Right hindlimb (tissue), 1 donor: Measurements from ENCODE around the gene HOXD10.

Source experiments
- DNase-seq: peaks from one replicate; pipeline ENCODE4 v3.0.0-alpha.2; 2018

The HOXD10 gene

GRCh38 chr2:176123411-176124109 is 7.0 kb downstream of the HOXD10 start:
- DNase-seq: peak; percentile 33

DNA sequence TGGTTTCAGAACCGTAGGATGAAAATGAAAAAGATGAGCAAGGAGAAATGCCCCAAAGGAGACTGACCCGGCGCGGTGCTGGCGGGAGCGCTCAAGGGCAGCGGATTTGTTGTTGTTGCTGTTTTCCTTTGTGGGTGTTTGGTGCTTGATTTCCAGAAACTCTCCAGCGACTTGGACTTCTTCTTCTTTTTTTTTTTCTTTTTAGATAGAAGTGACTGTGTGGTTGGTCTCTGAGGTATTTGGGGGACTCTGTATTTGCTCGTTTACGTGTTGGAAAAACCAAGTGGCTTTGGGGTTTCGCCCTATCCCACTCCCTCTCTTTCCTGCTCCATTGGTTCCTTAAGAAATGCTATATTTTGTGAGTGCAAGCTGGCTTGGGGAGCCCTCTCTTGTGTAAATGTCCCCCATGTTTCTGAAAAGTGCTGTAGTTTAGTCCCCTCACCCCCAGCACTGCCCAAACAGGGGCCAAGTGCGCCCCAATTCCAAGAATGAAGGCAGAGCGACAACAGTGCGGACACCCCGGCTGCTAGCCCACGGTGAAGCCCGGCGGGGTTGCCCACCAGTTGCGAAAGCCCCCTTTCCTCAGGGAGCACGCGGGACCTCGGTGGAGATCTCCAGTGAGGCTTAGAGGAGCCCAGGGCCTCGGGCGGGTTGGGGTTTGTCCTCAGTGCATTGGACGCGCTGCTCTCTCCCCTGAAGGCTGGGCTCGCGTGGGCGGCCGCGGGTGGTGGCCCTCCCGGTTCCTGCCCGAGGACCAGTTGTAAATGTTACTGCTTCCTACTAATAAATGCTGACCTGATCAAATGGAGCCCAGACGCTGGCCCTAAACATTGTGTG is 7.8 kb downstream of the HOXD10 start:
- DNase-seq: no peak

DNA sequence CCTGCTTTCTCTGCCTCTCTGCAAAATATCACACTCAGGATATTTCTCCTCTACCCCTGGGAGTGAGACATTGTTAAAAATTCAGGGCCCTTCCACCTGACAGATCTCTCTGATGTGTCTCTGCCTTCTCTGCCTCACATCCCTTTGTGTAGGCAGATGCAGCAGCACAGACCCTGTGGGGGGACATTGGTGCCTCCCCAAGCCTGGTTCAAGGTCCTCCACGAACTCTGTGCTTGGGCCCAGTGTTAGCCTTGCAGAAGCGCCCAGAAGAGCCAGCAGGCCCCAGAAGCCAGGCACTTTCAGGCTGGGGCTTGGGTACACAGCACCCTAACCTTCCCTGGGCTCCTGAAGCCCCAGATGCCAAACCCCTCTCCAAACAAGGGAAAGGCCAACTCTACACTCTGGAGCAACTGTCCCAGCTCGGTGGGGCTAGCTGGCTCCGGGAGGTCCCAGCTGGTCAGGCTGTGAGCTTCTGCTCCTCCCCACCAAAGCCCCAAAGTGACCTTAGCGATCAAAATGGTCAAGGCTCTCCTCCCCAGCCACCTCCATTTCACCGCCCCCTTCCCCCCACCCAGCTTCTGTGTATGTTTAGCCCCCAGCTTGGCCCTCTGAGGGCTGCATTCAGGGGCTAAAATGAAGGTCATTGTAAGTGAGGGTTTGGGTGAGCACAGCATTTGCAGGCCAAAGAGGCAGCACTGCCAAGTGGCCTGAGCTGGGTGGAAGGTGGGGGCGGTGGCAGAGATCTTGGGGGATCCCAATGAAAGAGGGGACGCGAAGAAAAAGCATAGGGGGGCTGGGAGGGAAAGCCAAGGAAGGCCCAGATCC is 8.6 kb downstream of the HOXD10 start:
- DNase-seq: no peak

- DNase-seq: no peak
Observed at GRCh38 chr2:176125772-176126054, 9.1 kb downstream of the HOXD10 start.

DNA sequence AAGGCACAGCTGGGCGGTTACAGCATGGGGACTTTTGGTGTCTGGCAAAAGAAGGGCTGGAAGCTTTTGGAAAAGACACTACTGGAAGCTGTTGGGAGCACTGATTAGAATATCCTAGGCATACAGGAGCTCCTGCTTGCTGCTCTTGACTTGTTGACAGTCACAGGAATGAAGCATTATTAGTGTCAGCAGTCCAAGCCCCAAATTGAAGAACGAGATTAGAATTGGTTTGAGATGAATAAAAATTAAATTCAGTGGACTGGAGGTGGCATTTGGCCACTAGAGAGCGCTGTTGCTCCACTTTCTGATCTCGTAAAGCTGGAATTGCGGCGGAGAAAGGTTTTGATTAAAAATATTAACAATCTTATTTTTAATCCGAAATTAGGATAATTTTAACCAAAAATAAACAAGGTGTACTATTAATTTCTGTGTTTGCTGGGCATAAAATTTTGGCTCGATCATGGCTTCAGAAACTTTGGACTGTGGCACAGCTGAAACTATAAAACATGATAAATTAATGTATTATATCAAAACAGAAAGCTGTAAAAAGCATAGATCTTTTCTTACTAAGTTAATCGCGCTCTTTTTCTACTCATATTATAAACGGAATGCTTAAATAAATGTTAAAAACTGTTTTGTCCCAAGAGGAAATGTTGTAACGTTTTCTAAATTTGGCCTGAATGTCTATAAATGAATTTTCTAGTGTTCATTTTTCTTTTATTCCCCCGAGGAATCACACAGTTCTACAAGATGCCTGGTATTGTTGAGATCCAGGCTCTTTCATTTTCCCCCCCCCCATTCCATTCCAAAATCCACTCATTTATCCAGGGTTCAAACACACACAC is 10.6 kb downstream of the HOXD10 start:
- DNase-seq: peak; percentile 78

DNA sequence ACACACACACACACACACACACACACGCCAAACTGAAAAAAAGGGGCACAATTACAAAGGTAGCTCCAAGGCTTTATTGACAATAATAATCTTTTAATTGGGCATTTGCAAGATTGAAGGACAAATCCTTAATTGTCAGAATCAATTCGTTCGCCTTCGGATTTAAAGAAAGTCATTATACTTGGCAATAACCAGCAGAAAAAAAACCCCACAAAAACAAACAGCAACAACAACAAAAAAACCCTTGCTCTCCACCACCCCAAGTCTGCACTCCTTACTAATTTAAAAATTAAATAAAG is 11.1 kb downstream of the HOXD10 start:
- DNase-seq: no peak

GRCh38 chr2:176128172-176128981 is 11.8 kb downstream of the HOXD10 start:
- DNase-seq: peak; percentile 76

DNA sequence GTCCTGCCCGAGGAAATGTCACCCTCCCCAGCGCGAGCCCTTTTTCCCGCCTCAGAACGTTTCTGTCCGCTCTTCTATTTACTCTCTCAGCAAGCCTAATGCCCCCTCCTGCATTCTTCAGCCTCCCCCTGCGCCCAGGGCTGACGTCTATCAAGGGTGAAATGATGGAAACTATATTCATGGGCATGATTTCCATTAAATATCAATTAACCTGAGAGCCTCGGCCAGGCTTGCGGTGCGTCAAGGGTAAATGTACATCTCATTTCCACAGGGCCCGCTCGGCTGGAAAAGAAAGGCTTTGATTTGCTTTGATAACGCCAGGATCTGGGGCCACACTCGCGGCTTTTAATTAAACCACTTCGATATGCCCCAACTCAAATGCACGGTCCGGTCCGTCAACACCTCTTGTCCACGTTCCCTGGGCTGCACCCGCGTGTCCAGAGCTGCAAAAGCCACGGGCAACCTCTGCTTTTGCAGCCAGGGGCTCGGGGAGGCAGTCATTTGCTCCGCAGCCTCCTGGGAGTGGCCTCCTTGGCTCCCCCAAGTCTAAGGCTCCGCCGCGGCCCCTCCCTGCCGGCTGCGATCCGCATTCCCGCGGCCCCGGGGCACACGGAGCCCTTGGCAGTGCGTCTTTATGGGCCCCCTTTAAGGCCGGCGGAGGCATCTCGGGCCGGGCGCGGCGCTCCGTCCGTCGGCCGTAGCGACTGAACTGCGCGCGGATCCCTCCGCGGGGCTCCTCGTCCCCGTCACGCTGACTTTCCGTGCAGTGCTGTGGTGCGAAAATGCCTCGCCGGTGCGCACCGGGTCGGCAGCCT is 12.6 kb downstream of the HOXD10 start, which contains the start of gene HOXD8:
TSS of gene HOXD8 (plus strand) at position 724 of the 815 bp plus-strand sequence. CDS start 662 bp downstream, outside the sequence.
- peak; percentile 89 for DNase-seq

GRCh38 chr2:176129813-176130146 is 13.2 kb downstream of the HOXD10 start:
- DNase-seq: no peak

DNA sequence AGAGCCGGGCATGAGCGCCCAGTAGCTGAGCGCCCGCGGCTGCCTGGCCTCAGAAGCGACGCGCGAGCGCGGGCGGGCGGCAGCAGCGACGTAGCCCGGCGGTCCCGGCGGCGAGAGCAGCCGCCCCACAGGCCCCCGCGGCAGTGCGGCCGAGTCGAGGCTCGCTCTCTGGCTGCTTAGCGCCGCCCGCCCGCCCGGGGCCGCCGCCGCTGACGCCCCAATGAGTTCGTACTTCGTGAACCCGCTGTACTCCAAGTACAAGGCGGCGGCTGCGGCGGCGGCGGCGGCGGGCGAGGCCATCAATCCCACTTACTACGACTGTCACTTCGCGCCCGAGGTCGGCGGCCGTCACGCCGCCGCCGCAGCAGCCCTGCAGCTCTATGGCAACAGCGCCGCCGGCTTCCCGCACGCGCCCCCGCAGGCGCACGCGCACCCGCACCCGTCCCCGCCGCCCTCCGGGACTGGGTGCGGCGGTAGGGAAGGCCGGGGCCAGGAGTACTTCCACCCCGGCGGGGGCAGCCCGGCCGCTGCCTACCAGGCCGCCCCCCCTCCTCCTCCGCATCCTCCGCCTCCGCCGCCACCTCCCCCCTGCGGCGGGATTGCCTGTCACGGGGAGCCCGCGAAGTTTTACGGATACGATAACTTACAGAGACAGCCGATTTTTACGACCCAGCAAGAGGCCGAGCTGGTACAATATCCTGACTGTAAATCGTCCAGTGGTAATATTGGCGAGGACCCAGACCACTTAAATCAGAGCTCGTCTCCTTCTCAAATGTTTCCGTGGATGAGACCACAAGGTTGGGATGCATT is 13.8 kb downstream of the HOXD10 start:
- peak; percentile 78 for DNase-seq

DNA sequence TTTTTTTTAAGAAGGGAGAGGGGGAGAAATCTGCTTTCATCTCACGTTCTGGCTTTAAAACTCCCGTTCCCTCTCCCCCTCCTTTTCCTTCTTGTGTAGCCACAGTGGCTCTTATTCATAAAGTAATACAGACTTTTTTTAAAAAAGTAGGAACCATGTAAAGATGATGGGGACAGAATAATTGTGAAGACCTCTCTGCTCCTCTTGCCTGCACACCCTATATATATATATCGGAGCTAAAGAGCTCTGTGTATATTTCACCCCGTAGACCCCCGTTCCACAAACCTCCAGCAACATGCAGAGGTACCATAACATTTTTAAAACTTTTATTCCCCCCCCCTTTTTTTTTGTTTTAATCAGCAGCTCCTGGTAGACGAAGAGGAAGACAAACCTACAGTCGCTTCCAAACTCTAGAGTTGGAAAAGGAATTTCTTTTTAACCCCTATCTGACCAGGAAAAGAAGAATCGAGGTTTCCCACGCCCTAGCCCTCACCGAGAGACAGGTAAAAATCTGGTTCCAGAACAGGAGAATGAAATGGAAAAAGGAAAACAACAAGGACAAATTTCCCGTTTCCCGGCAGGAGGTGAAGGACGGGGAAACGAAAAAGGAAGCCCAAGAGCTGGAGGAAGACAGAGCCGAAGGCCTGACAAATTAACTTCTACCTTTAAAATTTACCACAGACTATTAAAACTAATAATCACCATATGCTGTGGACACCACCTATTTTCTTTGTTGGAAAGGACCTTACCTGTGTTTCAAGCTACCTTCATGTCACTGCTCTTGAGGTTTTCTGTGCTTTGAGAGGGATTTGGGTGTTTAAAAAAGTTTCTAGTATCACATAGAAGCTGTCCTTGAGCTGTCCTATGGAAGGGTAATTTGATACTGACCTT is 14.6 kb downstream of the HOXD10 start:
- no peak for DNase-seq

DNA sequence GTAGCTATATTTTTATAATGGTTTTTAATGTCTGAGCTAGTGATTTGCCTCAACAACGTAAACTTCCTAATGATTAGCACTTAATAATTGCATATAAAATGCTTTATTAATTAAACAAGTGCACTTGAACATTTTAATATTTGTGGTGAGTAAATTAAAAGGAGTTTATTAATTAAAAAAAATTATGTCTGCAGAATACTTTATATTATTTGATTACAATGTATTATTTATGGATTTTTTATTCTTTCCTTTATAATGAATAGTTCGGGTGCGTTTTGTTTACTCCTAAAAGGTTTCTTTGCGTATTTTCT is 15.2 kb downstream of the HOXD10 start:
- no peak for DNase-seq

- peak; percentile 32 for DNase-seq
Observed at GRCh38 chr2:176132205-176133171, 15.9 kb downstream of the HOXD10 start.

DNA sequence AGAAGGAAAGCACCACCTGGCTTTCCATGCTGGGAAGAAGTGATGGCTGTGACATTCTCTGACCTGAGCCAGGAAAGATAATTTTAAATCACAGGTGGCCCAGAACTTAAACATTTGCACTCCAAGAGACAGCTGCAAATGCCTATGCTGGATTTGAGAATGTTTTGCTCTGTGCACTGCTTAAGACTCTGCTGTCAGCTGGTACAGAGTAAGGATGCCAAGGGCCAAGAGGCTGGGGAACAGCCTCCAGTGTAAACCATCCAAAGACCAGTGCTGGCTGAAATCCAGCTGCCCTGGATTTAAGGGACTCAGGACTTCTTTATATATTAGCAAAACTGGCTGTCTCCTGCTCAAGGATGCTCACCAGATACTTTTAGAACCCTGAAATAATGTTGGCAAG is 16.8 kb downstream of the HOXD10 start:
- peak; percentile 41 for DNase-seq

DNA sequence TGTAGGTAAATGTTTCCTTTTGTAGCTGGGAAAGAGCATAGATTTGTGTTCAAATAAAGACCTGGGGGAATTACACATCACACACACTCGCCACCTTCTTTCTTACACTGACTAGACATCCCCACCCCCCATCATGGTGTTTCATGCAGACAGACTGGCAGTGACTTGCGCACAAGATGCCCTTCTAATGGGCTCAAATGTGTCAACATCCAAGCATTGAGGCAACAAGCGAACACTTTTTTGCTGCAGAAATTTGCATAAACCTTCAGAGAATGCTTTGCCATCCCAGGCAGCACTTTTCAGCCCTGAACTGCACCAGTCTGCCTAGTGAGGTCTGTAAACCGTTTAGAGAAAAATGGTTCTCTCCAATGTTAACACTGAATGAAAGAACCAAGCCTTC is 17.5 kb downstream of the HOXD10 start:
- DNase-seq: no peak

GRCh38 chr2:176135035-176135440 is 18.5 kb downstream of the HOXD10 start:
- no peak for DNase-seq

DNA sequence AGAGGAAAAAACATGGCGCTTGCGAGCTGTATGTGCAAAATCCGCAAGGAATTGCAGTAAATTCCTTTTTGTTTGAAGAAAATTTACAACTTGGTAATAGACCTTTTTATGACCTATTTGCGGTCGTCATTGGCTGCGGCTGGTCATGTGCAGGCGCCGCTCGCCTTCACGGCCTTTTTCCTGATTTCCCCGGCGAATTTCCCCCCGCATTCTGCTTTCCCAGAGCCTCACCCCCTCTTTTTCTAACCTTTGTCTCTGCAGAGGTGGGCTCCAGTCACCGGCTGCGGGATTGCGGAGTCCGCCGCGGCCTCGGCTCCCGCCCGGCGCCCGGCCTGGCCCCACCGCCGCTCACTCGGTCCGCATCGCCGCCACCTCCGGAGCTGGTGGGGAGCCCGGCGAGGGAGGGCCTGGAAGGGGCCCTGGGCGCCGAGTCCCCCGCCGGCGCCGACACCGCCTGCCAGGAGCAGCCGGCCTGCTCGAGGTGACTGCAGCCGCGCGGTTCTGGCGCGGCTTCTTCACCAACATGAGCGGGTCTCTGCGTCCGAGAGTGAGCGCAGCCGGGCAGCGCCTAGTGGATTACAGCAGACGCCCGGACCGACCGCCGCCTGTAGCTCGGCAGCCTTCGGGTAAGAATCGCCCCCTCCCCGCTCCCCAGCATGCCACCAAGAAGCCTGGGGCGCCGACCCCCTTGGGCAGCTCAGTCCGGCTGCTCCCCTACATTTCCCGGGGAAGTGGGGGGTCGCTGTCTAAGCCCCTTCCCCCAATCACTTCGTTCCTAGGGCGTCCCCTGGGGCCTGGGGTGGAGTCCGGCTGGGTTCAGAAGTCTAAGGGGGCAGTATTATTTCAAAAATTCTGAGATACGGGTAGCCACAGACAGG is 20.0 kb downstream of the HOXD10 start:
- DNase-seq: peak; percentile 79
